AG04450 (cell line): ENCODE data around the gene ROBO3. TPM values are rescaled to one million over a fixed set of nuclear protein-coding genes. Genes with fewer than 3 reads are reported as not detected.

Source experiments
- CTCF ChIA-PET: fragments of 300-600, 350-600 bp; formaldehyde crosslinking; extraction: SDS; loops from one replicate; lab custom pipeline; 2022; ENCODE audit warnings: antibody characterized with exemption, inconsistent platforms; lab: Charles Lee
- POLR2A ChIA-PET: fragments of 350-600 bp; formaldehyde crosslinking; extraction: SDS; loops from one replicate; lab custom pipeline; 2021; ENCODE audit warnings: antibody characterized with exemption, inconsistent platforms; lab: Yijun Ruan, JAX
- DNase-seq: peaks from one replicate; pipeline ENCODE4 v3.0.0-alpha.2; 2011; ENCODE audit warnings: low read depth, low spot score
- H3K27ac ChIP-seq: one replicate; pipeline ENCODE4 v1.5.1; 2012; ENCODE audit warnings: low read depth, low read length, control low read depth
- H3K27me3 ChIP-seq: one replicate; pipeline ENCODE4 v1.6.0; 2012; ENCODE audit warnings: low read length; ENCODE audit not compliant: control insufficient read depth, insufficient read depth
- H3K4me3 ChIP-seq: 2 replicates; pipeline ENCODE4 v1.5.1; 2011; ENCODE audit warnings: mild to moderate bottlenecking, low read depth, low read length, control low read depth
- H3K9me3 ChIP-seq: 2 replicates; pipeline ENCODE4 v1.5.1; 2012; ENCODE audit warnings: low read length; ENCODE audit not compliant: control insufficient read depth, insufficient read depth
- CTCF ChIP-seq: IDR thresholded peaks from 2 replicates; pipeline ENCODE4 v1.5.1; 2011; ENCODE audit warnings: low read depth, low read length, control low read depth, inconsistent platforms
- polyA plus RNA-seq: library from polyadenylated mRNA; depleted of rRNA; stranded (reverse); fragments of >200 nt; gene quantifications from 2 replicates; pipeline ENCODE4 v1.2.3, GENCODE V29; 2011

The ROBO3 gene
- polyA plus RNA-seq, 1 experiment, result 28.9 TPM

- no peak for DNase-seq
- CTCF ChIA-PET, result interaction anchor here (1.6 kb wide), 1 partner anchor 11 kb away, joined by 10 read pairs; no protein-coding TSS in a partner anchor
Measured at GRCh38 chr11:124886978-124887666, 21.9 kb downstream of the ROBO3 start.

GRCh38 chr11:124887667-124888013 is 22.4 kb downstream of the ROBO3 start:
- Histone ChIP-seq H3K27ac (no peak overlapping the region), H3K4me3 (no peak overlapping the region), H3K9me3 (peaks cover 3% of the 10 kb centered on the region; the same call in 1 of the 2 replicates), H3K27me3 (no peaks in the 10 kb centered on the region)
- DNase-seq, result no peak
- ChIA-PET POLR2A (interaction anchor here (1.0 to 1.2 kb wide), 2 partner anchors 8 to 11 kb away, joined by 4 read pairs; partner anchors contain the start of gene ROBO4), CTCF (interaction anchor here (1.6 kb wide), 1 partner anchor 11 kb away, joined by 10 read pairs; no protein-coding TSS in a partner anchor)
- TF ChIP-seq CTCF, result no peak

More at GRCh38 chr11:124886978-124887666, 21.9 kb downstream of the ROBO3 start:
- H3K4me3 ChIP-seq, result no peak overlapping the region
- H3K27me3 ChIP-seq, result no peaks in the 10 kb centered on the region
- no peak overlapping the region for H3K27ac ChIP-seq
- no peak for TF ChIP-seq CTCF
- H3K9me3 ChIP-seq, result peaks cover 3% of the 10 kb centered on the region; the same call in 1 of the 2 replicates
- POLR2A ChIA-PET, result interaction anchor here (0.7 to 1.2 kb wide), 3 partner anchors 8 to 136 kb away, joined by 3 to 4 read pairs (median 4); partner anchors contain the start of gene ROBO4

GRCh38 chr11:124889191-124890091 is 24.2 kb downstream of the ROBO3 start:
- H3K9me3 ChIP-seq, result peaks cover 3% of the 10 kb centered on the region; the same call in 1 of the 2 replicates
- H3K27me3 ChIP-seq, result no peaks in the 10 kb centered on the region
- TF ChIP-seq CTCF, result no peak
- DNase-seq, result no peak
- H3K4me3 ChIP-seq, result no peak overlapping the region
- CTCF ChIA-PET, result interaction anchor here (0.6 to 3.0 kb wide), 5 partner anchors 13 to 244 kb away, joined by 3 to 16 read pairs (median 4); no protein-coding TSS in a partner anchor
- no peak overlapping the region for H3K27ac ChIP-seq
- POLR2A ChIA-PET, result interaction anchor here (0.6 to 0.7 kb wide), 2 partner anchors 23 to 53 kb away, joined by 3 to 15 read pairs; no protein-coding TSS in a partner anchor

- H3K27ac ChIP-seq, result no peak overlapping the region
- no peak overlapping the region for H3K4me3 ChIP-seq
- ChIA-PET POLR2A (interaction anchor here (0.8 to 0.9 kb wide), 2 partner anchors 14 to 45 kb away, joined by 3 read pairs; partner anchors contain the start of gene HEPACAM), CTCF (interaction anchor here (0.8 to 3.0 kb wide), 3 partner anchors 14 to 246 kb away, joined by 3 to 16 read pairs (median 3); no protein-coding TSS in a partner anchor)
- TF ChIP-seq CTCF, result no peak
- DNase-seq, result no peak
- no peaks in the 10 kb centered on the region for H3K27me3 ChIP-seq
- H3K9me3 ChIP-seq, result peaks cover 3% of the 10 kb centered on the region; the same call in 1 of the 2 replicates
Measured at GRCh38 chr11:124890151-124890550, 24.9 kb downstream of the ROBO3 start.
